A549 (cell line): ENCODE measurements around the gene SPARC.

ENCODE experiments used
- CEBPB ChIP-seq, 2 experiments: fragments of >200 bp in 1 of 2; sonication (Bioruptor Twin) in 1 of 2; formaldehyde crosslinking in 1 of 2; IDR thresholded peaks; 2 replicates each; pipeline ENCODE4 v1.6.1; 2012 to 2016
- CTCF ChIP-seq: fragments of >200 bp; sonication (Bioruptor Twin); formaldehyde crosslinking; IDR thresholded peaks from 3 replicates; pipeline ENCODE4 v1.5.1; 2016
- EP300 ChIP-seq, 2 experiments: fragments of >200 bp; sonication (Bioruptor Twin); formaldehyde crosslinking; IDR thresholded peaks; 2 replicates in 1 of 2; 3 replicates in 1 of 2; pipeline ENCODE4 v1.6.1; 2016 to 2017
- JUN ChIP-seq, 2 experiments: fragments of >200 bp; sonication (Bioruptor Twin); formaldehyde crosslinking; IDR thresholded peaks; 2 replicates in 1 of 2; 3 replicates in 1 of 2; pipeline ENCODE4 v1.6.1; 2016 to 2017
- MYC ChIP-seq: IDR thresholded peaks from 2 replicates; pipeline ENCODE4 v1.6.1; 2012; ENCODE audit warnings: mild to moderate bottlenecking, inconsistent platforms, low read length, improper control_type of control experiment, borderline replicate concordance
- PBX3 ChIP-seq: IDR thresholded peaks from 2 replicates; pipeline ENCODE4 v1.6.1; 2012
- PHF8 ChIP-seq: fragments of 200-600 bp; sonication (generic); IDR thresholded peaks from 2 replicates; pipeline ENCODE4 v1.6.1; 2016; ENCODE audit warnings: low read depth, mild to moderate bottlenecking, antibody characterized with exemption, moderate library complexity, borderline replicate concordance
- POLR2A ChIP-seq: IDR thresholded peaks from 2 replicates; pipeline ENCODE4 v1.6.1; 2012; ENCODE audit warnings: mild to moderate bottlenecking, low read length
- REST ChIP-seq: fragments of 200-600 bp; sonication (generic); IDR thresholded peaks from 2 replicates; pipeline ENCODE4 v1.6.1; 2016; ENCODE audit warnings: antibody characterized with exemption, mild to moderate bottlenecking, moderate library complexity
- SMC3 ChIP-seq: fragments of >200 bp; sonication (Bioruptor Twin); formaldehyde crosslinking; IDR thresholded peaks from 3 replicates; pipeline ENCODE4 v1.6.1; 2018; ENCODE audit warnings: inconsistent platforms
- USF2 ChIP-seq: fragments of 450-650 bp; IDR thresholded peaks from 2 replicates; pipeline ENCODE4 v1.6.1; 2014; ENCODE audit warnings: antibody characterized with exemption
- ZC3H11A ChIP-seq: fragments of 450-650 bp; IDR thresholded peaks from 2 replicates; pipeline ENCODE4 v1.6.1; 2014; ENCODE audit warnings: antibody characterized with exemption, mild to moderate bottlenecking

- no peak for TF ChIP-seq USF2
- no peak for TF ChIP-seq JUN (IDR thresholded peaks at IDR 0.05)
- TF ChIP-seq CEBPB (IDR thresholded peaks at IDR 0.05) = no peak
- no peak for TF ChIP-seq MYC
- no peak for TF ChIP-seq CTCF
- no peak for TF ChIP-seq POLR2A
- no peak for TF ChIP-seq PHF8
- TF ChIP-seq SMC3 = no peak
- no peak for TF ChIP-seq EP300 (IDR thresholded peaks at IDR 0.05)
- no peak for TF ChIP-seq ZC3H11A
- no peak for TF ChIP-seq PBX3
- no peak for TF ChIP-seq REST
Observed at GRCh38 chr5:151720215-151720614, 33.5 kb upstream of the SPARC start.
